NCI-H1417 (cell line): ENCODE data around the gene LRMDA.

Experiments
- DNase-seq, 3 experiments: peaks; one replicate each; lab custom pipeline; 2025; lab: John Stamatoyannopoulos, UW

The LRMDA gene

DNA sequence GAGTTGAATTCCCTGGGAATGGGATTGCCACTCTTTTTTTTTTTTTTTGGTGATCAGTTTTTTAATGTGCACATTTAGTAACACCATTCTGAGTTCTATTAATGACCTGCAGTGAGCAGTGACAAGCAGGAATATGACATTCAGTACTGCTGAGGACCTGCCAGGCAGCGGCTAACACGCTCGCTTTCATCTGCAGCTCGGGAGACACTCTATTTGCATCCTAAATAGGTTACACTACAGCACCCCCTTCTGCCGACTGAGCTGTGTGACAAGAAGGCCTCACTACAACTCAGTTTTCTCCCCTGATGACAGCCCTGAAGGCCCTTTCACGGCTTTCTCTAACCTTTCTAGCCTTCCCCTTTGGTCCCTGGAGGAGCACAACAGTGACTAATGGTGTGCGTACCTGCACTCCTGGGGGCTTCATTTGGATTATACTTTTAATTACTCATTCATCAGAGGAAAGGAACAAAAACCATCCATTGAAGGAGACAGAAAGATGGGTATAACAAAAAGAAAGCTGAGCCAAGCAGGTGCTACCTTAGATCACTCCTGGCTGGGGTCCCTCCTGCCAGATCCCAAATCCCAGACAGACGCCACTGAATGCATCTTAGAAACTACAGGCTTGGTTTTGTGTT is 872.4 kb downstream of the LRMDA start:
- peak; percentile 56 to 84 (median 72) for DNase-seq

DNA sequence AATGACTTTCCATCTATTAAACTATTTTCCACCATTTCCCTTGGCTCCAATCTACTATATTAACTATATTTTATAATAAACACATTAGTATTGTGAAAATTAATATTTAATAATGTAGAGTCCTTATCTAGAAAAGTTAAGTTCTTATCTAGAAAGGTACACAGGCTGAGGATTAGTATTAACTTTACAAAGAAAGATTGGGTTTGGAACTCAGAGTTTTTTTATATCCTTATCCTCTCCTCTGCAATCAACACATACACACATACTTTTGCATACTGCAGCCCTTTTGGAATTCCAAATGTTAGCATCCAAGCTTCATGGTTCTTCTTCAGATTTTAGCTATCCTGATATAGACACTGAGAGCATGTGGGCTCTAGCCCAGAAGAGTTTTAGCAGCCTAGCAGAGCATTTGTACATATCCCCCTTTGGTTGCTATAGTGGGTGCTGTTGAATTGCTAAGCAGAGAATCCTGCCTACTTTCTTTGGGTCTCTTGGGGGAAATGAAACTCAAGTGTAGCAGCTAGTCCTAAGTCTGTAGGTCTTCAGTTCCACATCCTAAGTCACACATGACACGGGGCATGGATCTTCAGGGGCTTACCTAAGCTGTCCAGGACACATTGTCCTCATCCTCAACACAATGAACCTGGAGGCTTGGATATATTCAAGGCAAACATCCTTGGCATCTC is 874.6 kb downstream of the LRMDA start:
- no peak for DNase-seq

DNA sequence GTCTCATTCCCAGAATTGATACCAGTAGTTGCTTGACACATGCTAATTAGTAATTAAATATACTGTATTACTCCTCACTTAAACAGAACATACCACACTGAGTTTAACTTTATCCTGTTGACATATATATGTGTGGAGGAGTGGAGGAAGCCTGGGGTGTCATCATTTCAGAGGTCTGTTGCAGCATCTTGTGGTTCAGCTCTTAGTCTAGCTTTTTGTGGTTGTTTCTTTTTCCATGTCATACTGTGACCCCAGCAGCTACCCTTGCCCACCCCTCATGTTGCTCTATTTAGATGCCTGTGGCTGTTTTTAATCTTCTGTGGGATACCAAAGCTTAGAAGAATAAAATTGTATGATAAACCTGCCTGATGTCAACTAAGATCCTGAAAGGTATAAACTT is 875.4 kb downstream of the LRMDA start:
- no peak for DNase-seq

- peak in 2 of 3 experiments; percentile 1 to 22 for DNase-seq
Measured at GRCh38 chr10:76309070-76309469, 877.6 kb downstream of the LRMDA start.

- no peak for DNase-seq
Measured at GRCh38 chr10:76309741-76310587, 878.5 kb downstream of the LRMDA start.

DNA sequence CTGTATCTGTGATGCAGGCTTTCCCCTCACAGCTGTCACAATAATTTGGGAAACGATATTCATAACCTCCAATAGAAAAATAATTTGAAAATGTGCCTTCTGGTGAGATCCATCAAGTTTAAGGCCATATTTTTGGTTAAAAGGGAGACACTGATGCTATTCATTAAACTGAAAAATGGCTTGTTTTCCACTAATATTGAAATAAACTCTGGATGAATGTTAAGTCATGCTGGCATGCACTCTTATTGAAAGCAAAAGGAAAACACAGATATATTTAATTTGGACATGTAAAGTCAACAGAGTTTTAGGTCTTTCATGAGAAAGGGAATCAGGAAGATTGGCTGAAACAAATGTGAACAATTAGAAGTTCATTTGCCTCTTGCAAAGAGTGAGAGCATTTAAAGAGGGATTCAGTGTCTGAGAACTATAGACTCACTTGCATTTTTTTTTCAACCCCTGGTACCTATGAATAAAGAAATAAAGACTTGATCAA is 879.2 kb downstream of the LRMDA start:
- no peak for DNase-seq

GRCh38 chr10:76311752-76312636 is 880.6 kb downstream of the LRMDA start:
- DNase-seq, result peak in 2 of 3 experiments; percentile 16 to 57

GRCh38 chr10:76315240-76315639 is 883.8 kb downstream of the LRMDA start:
- DNase-seq, result no peak

- no peak for DNase-seq
Measured at GRCh38 chr10:76316234-76316633, 884.8 kb downstream of the LRMDA start.

DNA sequence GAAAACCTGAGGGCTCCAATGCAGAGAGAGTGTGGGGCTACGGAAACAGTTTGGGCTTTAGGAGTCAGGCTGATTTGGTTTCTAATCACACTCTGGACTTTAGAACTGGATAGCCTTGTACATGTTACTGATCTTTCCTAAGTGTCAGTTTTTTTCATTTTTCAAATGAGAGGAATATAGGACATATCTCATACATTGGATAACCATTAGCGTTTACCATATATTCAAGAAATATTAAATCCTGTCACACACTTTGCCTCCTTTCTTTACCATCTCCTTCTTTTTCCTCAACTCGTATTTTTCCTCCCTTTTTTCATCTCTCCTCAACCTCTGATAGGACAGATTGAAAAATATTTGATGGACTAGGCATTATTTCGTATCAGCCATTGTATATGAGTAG is 885.7 kb downstream of the LRMDA start:
- no peak for DNase-seq

GRCh38 chr10:76318211-76318610 is 886.8 kb downstream of the LRMDA start:
- DNase-seq, result no peak

DNA sequence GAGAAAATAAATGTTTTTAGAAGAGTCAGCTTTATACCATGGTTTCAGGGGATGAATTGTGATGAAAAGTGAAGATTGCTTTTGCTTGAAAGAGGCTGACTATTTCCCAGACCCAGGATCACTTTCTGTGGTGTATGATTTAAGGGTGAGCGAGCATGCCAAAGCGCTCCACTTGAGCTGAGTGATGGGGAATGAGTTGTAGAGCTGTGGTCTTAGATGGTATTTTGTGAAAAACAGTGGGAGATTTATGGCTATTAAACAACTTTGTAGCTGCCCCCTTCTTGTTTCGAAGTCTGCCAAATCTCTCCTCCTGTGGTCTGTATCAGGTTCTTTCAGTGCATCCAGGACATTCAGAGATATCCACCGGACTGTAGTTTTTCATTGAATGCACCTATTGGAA is 888.2 kb downstream of the LRMDA start:
- no peak for DNase-seq

DNA sequence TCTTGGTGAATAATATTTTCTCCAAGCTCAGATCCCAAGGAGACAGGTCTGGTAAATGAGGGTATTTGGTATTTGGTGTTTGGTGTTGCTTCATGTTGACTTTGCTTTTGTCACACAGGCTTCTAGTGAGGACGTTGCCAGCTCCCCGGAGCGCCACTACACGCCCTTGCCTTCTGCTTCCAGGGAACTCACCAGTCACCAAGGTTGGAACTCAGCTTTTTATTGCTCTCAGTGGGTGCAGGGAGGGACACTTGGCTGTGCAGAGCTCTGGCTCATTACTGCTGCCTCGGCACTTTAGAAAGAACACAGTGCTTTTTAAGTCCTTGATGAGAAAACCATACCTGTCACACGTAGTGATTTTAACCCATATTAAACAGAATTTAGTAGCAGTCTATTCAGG is 892.9 kb downstream of the LRMDA start:
- DNase-seq, result peak; percentile 2 to 40 (median 21)

- no peak for DNase-seq
Measured at GRCh38 chr10:76327441-76327840, 896.0 kb downstream of the LRMDA start.

DNA sequence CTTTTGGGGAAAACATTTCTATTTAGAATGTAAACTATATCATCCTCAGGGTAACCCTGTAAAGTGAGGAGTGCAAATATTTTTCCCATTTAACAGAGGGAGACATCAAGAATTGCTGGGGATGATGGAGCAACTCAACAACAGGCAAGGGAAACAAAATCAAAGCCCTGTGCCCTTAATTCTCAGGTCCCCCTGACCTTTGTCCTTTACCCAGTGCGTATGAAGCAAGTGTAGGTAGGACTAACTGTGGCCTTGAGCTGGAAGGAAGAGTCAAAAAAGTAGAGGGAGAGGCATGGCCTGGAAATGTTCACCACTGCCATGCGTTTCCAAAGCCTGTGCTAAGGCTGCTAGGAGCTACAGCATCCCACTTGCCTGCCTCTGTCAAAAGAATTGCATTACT is 896.9 kb downstream of the LRMDA start:
- DNase-seq, result no peak

DNA sequence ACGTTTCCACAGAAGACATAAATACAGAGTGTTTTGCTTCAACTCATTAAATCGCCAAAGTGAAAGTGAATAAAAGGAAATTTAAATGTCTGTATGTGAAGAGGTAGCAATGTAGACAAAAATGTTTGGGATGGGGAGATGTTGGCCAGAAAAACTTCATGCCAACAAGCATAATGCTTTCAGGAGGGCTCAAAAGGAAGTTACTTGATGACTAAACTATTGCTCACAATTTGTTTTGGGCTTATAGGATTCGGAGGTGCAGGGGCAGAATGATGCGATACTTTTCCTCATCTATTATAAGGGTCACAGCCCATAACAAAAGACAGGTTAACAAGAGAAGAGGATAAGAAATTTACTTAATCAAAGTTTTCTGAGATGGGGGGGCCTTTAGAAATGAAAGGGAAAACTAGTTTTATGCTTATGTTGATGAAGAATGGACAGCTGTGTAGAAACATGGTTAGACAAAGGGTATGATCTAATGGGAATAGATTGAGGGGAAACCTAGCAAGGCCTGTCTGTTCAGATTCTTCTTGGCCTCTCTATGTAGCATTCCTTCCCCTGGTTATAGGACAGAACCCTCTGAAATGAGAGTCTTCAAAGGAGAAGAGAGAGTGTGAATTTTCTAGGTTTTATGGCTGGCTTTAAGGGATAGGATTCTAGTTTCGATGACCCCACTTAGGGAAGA is 898.6 kb downstream of the LRMDA start:
- no peak for DNase-seq

DNA sequence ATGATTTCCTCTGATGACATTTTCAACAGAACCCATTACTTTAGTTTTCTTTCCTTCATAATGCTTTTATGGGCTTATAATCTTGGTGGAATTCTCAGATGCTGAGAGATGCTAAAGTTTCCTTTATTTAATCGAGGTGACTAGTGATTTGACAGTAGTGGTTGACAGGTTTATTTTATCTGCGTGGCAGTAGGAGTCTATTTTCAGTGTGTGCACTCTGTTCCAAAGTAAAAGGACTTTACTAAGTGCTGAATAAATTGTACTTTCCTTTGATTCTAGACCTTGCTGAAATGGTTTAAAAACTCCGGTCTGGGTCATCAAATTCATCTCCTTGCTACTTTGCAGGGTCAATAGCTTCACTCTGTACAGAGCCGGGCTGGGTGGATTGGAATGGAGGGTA is 900.3 kb downstream of the LRMDA start:
- no peak for DNase-seq

DNA sequence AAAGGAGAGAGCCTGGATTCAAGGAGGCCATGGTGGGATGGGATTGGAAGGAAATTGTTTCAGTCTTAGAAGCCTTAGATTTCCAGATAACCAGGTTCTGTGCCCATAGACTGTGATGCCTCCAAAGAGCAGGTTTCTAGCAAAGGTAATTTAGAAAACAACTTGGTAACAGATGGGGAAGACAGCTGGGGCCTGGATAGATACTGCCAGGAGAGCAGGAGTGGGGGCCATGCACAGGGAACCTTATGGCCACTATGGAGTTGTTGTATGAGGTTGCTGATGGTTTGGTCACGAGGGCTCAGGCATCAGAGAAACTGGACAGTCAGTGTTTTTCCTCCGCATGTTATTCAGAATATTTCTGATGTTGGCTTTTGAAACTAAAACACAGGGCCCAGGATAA is 901.9 kb downstream of the LRMDA start:
- no peak for DNase-seq

GRCh38 chr10:76333796-76334195 is 902.4 kb downstream of the LRMDA start:
- no peak for DNase-seq

DNA sequence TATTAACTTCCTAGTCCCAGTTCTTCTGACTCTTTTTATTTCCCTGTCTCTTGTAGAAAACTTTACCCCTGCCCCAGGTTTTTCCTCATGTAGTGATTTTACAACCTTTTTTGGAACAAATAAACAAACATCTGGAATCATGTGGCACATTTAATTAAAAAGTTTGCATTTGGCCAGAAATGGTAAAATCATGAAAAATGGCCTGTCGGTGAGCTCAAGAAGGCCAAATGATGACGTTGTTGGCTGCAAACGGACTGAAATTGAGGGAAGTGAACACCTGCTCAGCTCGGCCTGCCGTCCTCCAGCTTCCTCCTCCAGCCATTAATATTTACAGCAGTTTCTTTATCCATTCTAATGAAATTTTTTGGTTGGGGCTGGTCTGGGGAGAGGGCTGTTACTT is 902.8 kb downstream of the LRMDA start:
- DNase-seq, result no peak
